ENCODE measurements around the gene CNPPD1. TPM values are rescaled to one million over a fixed set of nuclear protein-coding genes. Genes with fewer than 3 reads are reported as not detected.
A peak's percentile ranks its signal among the peaks of the same experiment; 100 is the strongest.

The CNPPD1 gene
- total RNA-seq, 1 experiment from 2014 or later = 62.9 TPM

- ChIA-PET CTCF (no interaction called here), POLR2A (no interaction called here)
- H3K4me1 Mint-ChIP-seq (ENCODE audit: low read depth, unreplicated experiment) = no peaks in the 10 kb centered on the region
- TF ChIP-seq CTCF (IDR thresholded peaks at IDR 0.05; ENCODE audit: insufficient read depth in 1 of 2, low read depth in 1 of 2, low read length in 1 of 2, severe bottlenecking in 1 of 2, unreplicated experiment in 1 of 2) = no peak
- H3K4me3 Mint-ChIP-seq (ENCODE audit: unreplicated experiment) = no peak overlapping the region
- no peaks in the 10 kb centered on the region for H3K9me3 ChIP-seq
- H3K36me3 ChIP-seq (ENCODE audit: control insufficient read depth, insufficient read depth, low read length) = peaks cover 3% of the 10 kb centered on the region; the same call in 1 of the 2 replicates
- no peak overlapping the region for H3K27ac Mint-ChIP-seq (ENCODE audit: unreplicated experiment)
- intact Hi-C loops (cut with micrococcal nuclease; ENCODE audit: unreplicated experiment) = no loop called here
- DNase-seq = no peak
- no peak overlapping the region for H3K4me3 ChIP-seq (ENCODE audit: low read depth, low read length)
- no TSS peak for BruUV-seq (replicated peaks)
- no peaks in the 10 kb centered on the region for H3K9me3 Mint-ChIP-seq (ENCODE audit: unreplicated experiment)
- H3K36me3 Mint-ChIP-seq (ENCODE audit: insufficient read depth, unreplicated experiment) = peaks cover 43% of the 10 kb centered on the region
- no peaks in the 10 kb centered on the region for H3K27me3 ChIP-seq (replicated peaks; ENCODE audit: control insufficient read depth, insufficient read depth, low read length)
- H3K4me1 ChIP-seq = peaks cover 10% of the 10 kb centered on the region
- H3K27me3 Mint-ChIP-seq (ENCODE audit: insufficient read depth, unreplicated experiment) = no peaks in the 10 kb centered on the region
These were observed 45.3 kb upstream of the CNPPD1 start for GRCh38 chr2:219221957-219222518.

GRCh38 chr2:219220652-219221402 lies 44.1 kb upstream of the CNPPD1 start:
- Histone ChIP-seq H3K4me1 (peaks cover 18% of the 10 kb centered on the region), H3K4me3 (ENCODE audit: low read depth, low read length) (no peak overlapping the region), H3K27me3 (replicated peaks; ENCODE audit: control insufficient read depth, insufficient read depth, low read length) (no peaks in the 10 kb centered on the region), H3K36me3 (ENCODE audit: control insufficient read depth, insufficient read depth, low read length) (peaks cover 3% of the 10 kb centered on the region; the same call in 1 of the 2 replicates), H3K9me3 (no peaks in the 10 kb centered on the region)
- ChIA-PET POLR2A (no interaction called here), CTCF (no interaction called here)
- no peak for TF ChIP-seq CTCF (IDR thresholded peaks at IDR 0.05; ENCODE audit: insufficient read depth in 1 of 2, low read depth in 1 of 2, low read length in 1 of 2, severe bottlenecking in 1 of 2, unreplicated experiment in 1 of 2)
- no peak overlapping the region for H3K27ac Mint-ChIP-seq (ENCODE audit: unreplicated experiment)
- H3K27me3 Mint-ChIP-seq (ENCODE audit: insufficient read depth, unreplicated experiment) = no peaks in the 10 kb centered on the region
- no peak for DNase-seq
- intact Hi-C loops (cut with micrococcal nuclease; ENCODE audit: unreplicated experiment) = no loop called here
- no peak overlapping the region for H3K4me3 Mint-ChIP-seq (ENCODE audit: unreplicated experiment)
- no peaks in the 10 kb centered on the region for H3K9me3 Mint-ChIP-seq (ENCODE audit: unreplicated experiment)
- BruUV-seq (replicated peaks) = no TSS peak
- H3K4me1 Mint-ChIP-seq (ENCODE audit: low read depth, unreplicated experiment) = no peaks in the 10 kb centered on the region
- peaks cover 51% of the 10 kb centered on the region for H3K36me3 Mint-ChIP-seq (ENCODE audit: insufficient read depth, unreplicated experiment)

GRCh38 chr2:219219784-219220532 lies 43.2 kb upstream of the CNPPD1 start:
- Histone ChIP-seq H3K36me3 (ENCODE audit: control insufficient read depth, insufficient read depth, low read length) (0 out of 2 replicates have a peak, but pooled peaks cover 1% of the 10 kb centered on the region), H3K27me3 (replicated peaks; ENCODE audit: control insufficient read depth, insufficient read depth, low read length) (no peaks in the 10 kb centered on the region), H3K4me3 (ENCODE audit: low read depth, low read length) (no peak overlapping the region), H3K4me1 (peaks cover 18% of the 10 kb centered on the region), H3K9me3 (no peaks in the 10 kb centered on the region)
- Mint-ChIP-seq H3K4me3 (ENCODE audit: unreplicated experiment) (peak overlapping the region; percentile 96), H3K27ac (ENCODE audit: unreplicated experiment) (peak overlapping the region; percentile 95), H3K4me1 (ENCODE audit: low read depth, unreplicated experiment) (no peaks in the 10 kb centered on the region), H3K36me3 (ENCODE audit: insufficient read depth, unreplicated experiment) (peaks cover 46% of the 10 kb centered on the region), H3K9me3 (ENCODE audit: unreplicated experiment) (no peaks in the 10 kb centered on the region), H3K27me3 (ENCODE audit: insufficient read depth, unreplicated experiment) (no peaks in the 10 kb centered on the region)
- intact Hi-C loops (cut with micrococcal nuclease; ENCODE audit: unreplicated experiment) = loop anchor here (1.0 to 5.0 kb wide), 2 partner anchors 9 to 167 kb away; partner anchors contain the start of genes ANKZF1, ATG9A and DNPEP
- no TSS peak for BruUV-seq (replicated peaks)
- no peak for DNase-seq
- ChIA-PET CTCF (interaction anchor here (1.0 to 1.1 kb wide), 3 partner anchors 42 to 218 kb away, joined by 3 to 4 read pairs (median 3); no protein-coding TSS in a partner anchor), POLR2A (interaction anchor here (0.9 to 3.0 kb wide), 5 partner anchors 9 to 59 kb away, joined by 3 to 27 read pairs (median 6); partner anchors contain the start of genes ANKZF1, ATG9A, GLB1L and STK16)
- TF ChIP-seq CTCF (IDR thresholded peaks at IDR 0.05; ENCODE audit: insufficient read depth in 1 of 2, low read depth in 1 of 2, low read length in 1 of 2, severe bottlenecking in 1 of 2, unreplicated experiment in 1 of 2) = no peak
